GM13976 (cell line): ENCODE results near the gene UBA5.

Experiments
- DNase-seq: peaks from one replicate; pipeline ENCODE4 v3.0.0; 2012; ENCODE audit warnings: low spot score
- CTCF ChIP-seq: IDR thresholded peaks from 2 replicates; pipeline ENCODE4 v1.5.1; 2012; ENCODE audit warnings: borderline replicate concordance, mild to moderate bottlenecking; ENCODE audit not compliant: insufficient read depth; ENCODE audit errors: extremely low read depth, missing control alignments, control extremely low read depth
- in situ Hi-C: fragments of 300-500 bp; cut with MboI; formaldehyde crosslinking; loops from one replicate; pipeline ENCODE4 v1.12.0; 2022; ENCODE audit warnings: low sequenced_read_pairs, mixed read lengths, inconsistent platforms; ENCODE audit not compliant: unreplicated experiment

Gene UBA5

GRCh38 chr3:132713977-132714727, 54.0 kb downstream of the UBA5 start:
- TF ChIP-seq CTCF: no peak
- in situ Hi-C loops: no loop called here
- DNase-seq: no peak

GRCh38 chr3:132716372-132716771, 56.2 kb downstream of the UBA5 start:
- no peak for TF ChIP-seq CTCF
- in situ Hi-C loops: no loop called here
- no peak for DNase-seq

GRCh38 chr3:132720228-132720627, 60.1 kb downstream of the UBA5 start:
- no peak for TF ChIP-seq CTCF
- no peak for DNase-seq
- in situ Hi-C loops: no loop called here

- TF ChIP-seq CTCF: no peak
- in situ Hi-C loops: no loop called here
- DNase-seq: no peak
Observed at GRCh38 chr3:132721479-132722164, 61.5 kb downstream of the UBA5 start.

DNA sequence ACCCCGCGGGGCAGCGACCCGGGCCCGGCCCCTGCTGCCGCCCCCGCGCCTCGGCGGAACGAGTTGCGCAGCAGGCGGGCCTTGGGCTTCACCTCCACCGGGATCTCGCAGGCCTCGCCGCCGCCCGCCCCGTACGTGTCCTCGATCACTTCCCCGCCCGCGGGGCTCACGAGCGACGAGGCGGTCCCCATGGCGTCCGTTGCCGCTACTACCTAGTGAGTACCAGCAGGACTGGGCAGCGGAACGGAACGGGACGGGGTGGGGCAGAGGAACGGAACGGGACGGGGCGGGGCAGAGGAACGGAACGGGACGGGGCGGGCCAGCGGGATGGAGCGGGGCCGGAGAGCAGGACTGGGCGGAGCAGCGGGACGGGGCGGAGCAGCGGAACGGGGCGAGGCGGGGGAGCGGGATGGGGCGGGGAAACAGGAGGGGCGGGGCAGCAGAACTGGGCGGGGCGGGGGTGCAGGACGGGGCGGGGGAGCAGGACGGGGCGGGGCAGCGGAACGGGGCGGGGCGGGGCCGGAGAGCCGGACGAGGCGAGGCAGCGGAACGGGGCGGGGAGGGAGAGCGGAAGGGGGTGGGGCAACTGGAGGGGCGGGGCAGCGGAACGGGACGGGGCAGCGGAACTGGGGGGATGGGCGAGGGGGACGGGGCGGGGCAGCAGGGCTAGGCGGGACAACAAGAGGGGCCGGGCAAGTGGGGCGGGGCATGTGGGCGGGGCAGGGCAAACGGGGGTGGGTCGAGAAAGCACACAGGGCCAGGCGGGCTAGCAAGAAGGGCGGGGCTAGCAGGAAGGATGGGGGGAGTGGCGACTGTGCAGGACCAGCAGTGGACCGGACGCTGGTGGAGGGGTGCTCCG, 62.3 kb downstream of the UBA5 start, which contains the start of gene NPHP3:
NPHP3 (minus strand) TSS at position 245 of the 859 bp plus-strand sequence; CDS start at position 191, 54 bp downstream.
- in situ Hi-C loops: no loop called here
- no peak for TF ChIP-seq CTCF

More for the DNA sequence above, 62.3 kb downstream of the UBA5 start, which contains the start of gene NPHP3:
- DNase-seq: peak; percentile 99
